NB4 (cell line): ENCODE measurements around the gene SLC9A3.

ENCODE experiments used
- CTCF ChIP-seq: IDR thresholded peaks from one replicate; pipeline ENCODE4 v1.5.1; 2012; ENCODE audit warnings: low read depth, low read length
- MAX ChIP-seq: IDR thresholded peaks from 2 replicates; pipeline ENCODE4 v1.6.1; 2011; ENCODE audit warnings: low read depth, low read length
- MYC ChIP-seq: IDR thresholded peaks from 2 replicates; pipeline ENCODE4 v1.6.1; 2011; ENCODE audit warnings: low read depth, low read length
- POLR2A ChIP-seq: IDR thresholded peaks from 2 replicates; pipeline ENCODE4 v1.6.1; 2011; ENCODE audit warnings: mild to moderate bottlenecking; ENCODE audit not compliant: insufficient read length; ENCODE audit errors: extremely low read depth

GRCh38 chr5:489689-490080, 34.6 kb downstream of the SLC9A3 start:
- no peak for TF ChIP-seq CTCF
- no peak for TF ChIP-seq POLR2A
- TF ChIP-seq MYC = no peak
- no peak for TF ChIP-seq MAX
